Prostate gland (tissue), 2 donors: ENCODE results near the gene ADAT2. TPM values are rescaled to one million over a fixed set of nuclear protein-coding genes. Genes with fewer than 3 reads are reported as not detected.

Experiments
- DNase-seq: peaks from one replicate; pipeline ENCODE4 v3.0.0-alpha.2; 2019; ENCODE audit warnings: low spot score
- H3K27ac ChIP-seq, 2 donors: fragments of 200-600 bp; sonication (generic); 2 replicates each; pipeline ENCODE4 v1.5.1; 2017 to 2019
- H3K27me3 ChIP-seq: fragments of 200-600 bp; sonication (generic); replicated peaks from 2 replicates; pipeline ENCODE4 v1.5.1; 2019; ENCODE audit not compliant: insufficient read depth
- H3K36me3 ChIP-seq, 2 donors: fragments of 200-600 bp; sonication (generic); 1 replicate in 1 of 2; 2 replicates in 1 of 2; pipeline versions ENCODE4 v1.5.1 to v1.8.1; 2017 to 2019
- H3K4me1 ChIP-seq: fragments of 200-600 bp; sonication (generic); replicated peaks from 2 replicates; pipeline ENCODE4 v1.5.1; 2019
- H3K4me3 ChIP-seq, 2 donors: fragments of 200-600 bp; sonication (generic); 2 replicates each; pipeline ENCODE4 v1.5.1; 2017 to 2019
- H3K9me3 ChIP-seq: fragments of 200-600 bp; sonication (generic); 2 replicates; pipeline ENCODE4 v1.5.1; 2017
- POLR2A ChIP-seq: fragments of 450-650 bp; IDR thresholded peaks from one replicate; pipeline ENCODE4 v1.6.1; 2016; ENCODE audit warnings: antibody characterized with exemption, mild to moderate bottlenecking
- POLR2AphosphoS5 ChIP-seq: sonication (generic); formaldehyde crosslinking; IDR thresholded peaks from one replicate; pipeline ENCODE4 v1.6.1; 2017; ENCODE audit warnings: antibody characterized with exemption
- WGBS: methylation state at CpG from one replicate; pipeline ENCODE4 v1.1.5; 2018; 5-methylcytosine and 5-hydroxymethylcytosine counted together
- intact Hi-C: fragments of 100-400 bp; cut with DNase I; formaldehyde crosslinking; loops from one replicate; pipeline ENCODE4 v1.14.2; 2022
- total RNA-seq, 2 donors: library from RNA; depleted of rRNA; stranded (reverse); fragments of >200 nt; gene quantifications; one replicate each; pipeline ENCODE4 v1.1.0, GENCODE V29; 2016
- TF ChIP-seq, protein P1 (sequence below), 4 experiments: fragments of 200-600 bp in 2 of 4; fragments of 450-650 bp in 2 of 4; sonication (generic) in 2 of 4; IDR thresholded peaks; 1 replicate in 3 of 4; 2 replicates in 1 of 4; pipeline ENCODE4 v1.5.1; 2016 to 2019; ENCODE audit warnings: antibody characterized with exemption in 4 of 4, mild to moderate bottlenecking in 2 of 4, moderate library complexity in 2 of 4

ADAT2 gene
- total RNA-seq, 2 donors from 2014 or later: 3.2 to 4.2 TPM

GRCh38 chr6:143431226-143431625 is 19.3 kb downstream of the ADAT2 start:
- Histone ChIP-seq H3K9me3 (no peaks in the 10 kb centered on the region), H3K4me1 (no peaks in the 10 kb centered on the region), H3K36me3 (no peaks in the 10 kb centered on the region), H3K4me3 (no peak overlapping the region), H3K27ac (no peak overlapping the region), H3K27me3 (no peaks in the 10 kb centered on the region)
- 82% methylated on average over 1 of the region's 1 CpG for WGBS
- no peak for DNase-seq
- intact Hi-C loops: no loop called here
- TF ChIP-seq POLR2AphosphoS5: no peak
- TF ChIP-seq POLR2A: no peak
- TF ChIP-seq, protein P1, sequence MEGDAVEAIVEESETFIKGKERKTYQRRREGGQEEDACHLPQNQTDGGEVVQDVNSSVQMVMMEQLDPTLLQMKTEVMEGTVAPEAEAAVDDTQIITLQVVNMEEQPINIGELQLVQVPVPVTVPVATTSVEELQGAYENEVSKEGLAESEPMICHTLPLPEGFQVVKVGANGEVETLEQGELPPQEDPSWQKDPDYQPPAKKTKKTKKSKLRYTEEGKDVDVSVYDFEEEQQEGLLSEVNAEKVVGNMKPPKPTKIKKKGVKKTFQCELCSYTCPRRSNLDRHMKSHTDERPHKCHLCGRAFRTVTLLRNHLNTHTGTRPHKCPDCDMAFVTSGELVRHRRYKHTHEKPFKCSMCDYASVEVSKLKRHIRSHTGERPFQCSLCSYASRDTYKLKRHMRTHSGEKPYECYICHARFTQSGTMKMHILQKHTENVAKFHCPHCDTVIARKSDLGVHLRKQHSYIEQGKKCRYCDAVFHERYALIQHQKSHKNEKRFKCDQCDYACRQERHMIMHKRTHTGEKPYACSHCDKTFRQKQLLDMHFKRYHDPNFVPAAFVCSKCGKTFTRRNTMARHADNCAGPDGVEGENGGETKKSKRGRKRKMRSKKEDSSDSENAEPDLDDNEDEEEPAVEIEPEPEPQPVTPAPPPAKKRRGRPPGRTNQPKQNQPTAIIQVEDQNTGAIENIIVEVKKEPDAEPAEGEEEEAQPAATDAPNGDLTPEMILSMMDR (IDR thresholded peaks at IDR 0.05): no peak

DNA sequence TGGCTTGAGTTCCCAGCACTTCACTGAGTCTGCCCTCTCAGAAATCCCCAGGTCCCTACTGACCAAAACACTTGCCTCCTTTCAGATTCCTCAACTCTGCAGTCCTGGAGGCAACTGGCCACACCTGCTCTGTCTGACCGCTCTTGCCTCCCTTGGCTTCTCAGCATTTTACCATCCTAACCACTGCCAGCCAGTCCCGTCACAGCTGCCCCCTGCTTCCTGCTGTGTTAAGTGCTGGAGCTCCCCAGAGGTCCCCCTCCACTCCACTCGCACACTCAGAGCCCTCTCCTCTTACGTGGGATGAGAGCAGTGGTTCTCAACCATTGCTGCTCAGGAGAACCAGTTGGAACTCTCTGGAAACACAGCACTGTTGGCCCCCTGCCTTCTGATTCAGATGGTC is 20.5 kb downstream of the ADAT2 start:
- TF ChIP-seq POLR2A: no peak
- TF ChIP-seq, protein P1 (IDR thresholded peaks at IDR 0.05): no peak
- TF ChIP-seq POLR2AphosphoS5: no peak
- H3K36me3 ChIP-seq: no peaks in the 10 kb centered on the region
- WGBS: 96% methylated on average over 4 of the region's 4 CpGs
- DNase-seq: no peak
- no peak overlapping the region for H3K27ac ChIP-seq
- H3K9me3 ChIP-seq: no peaks in the 10 kb centered on the region
- no peaks in the 10 kb centered on the region for H3K27me3 ChIP-seq
- no peak overlapping the region for H3K4me3 ChIP-seq
- no peaks in the 10 kb centered on the region for H3K4me1 ChIP-seq
- intact Hi-C loops: loop anchor here (5.0 to 10.0 kb wide), 2 partner anchors 738 to 955 kb away; no protein-coding TSS in a partner anchor

DNA sequence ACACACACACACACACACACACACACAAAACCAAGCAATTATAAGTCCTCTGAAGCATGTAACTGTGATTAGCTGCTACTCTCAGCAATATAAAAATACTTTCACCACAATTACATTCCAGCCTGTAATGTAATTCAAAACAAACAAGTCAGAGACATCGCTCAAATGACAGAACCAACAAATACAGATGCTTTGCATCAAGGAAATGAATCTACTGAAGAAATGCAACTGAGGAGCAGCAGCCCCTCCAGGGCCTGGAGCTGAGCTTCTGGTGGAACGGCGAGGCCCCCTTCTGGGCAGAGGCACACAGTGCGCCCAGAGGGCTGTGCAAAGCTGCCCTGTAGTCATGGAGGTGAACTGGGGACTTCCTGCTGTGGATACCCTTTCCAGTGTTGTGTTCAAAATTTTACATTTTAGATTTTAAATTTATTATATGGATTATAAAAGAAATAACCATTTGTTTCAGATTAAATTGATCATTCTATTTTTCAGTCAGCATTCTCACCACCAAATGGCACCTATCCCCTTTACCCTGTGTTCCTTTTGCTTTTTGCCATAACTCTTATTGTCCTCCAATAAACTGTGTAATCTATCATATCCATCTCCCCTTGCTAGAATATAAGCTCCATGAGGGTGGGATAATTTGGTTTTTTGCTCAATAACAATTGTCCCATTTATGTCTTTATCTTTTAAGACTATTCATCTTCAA is 23.2 kb downstream of the ADAT2 start:
- H3K4me3 ChIP-seq: no peak overlapping the region
- H3K9me3 ChIP-seq: no peaks in the 10 kb centered on the region
- intact Hi-C loops: loop anchor here (5.0 to 10.0 kb wide), 2 partner anchors 735 to 952 kb away; no protein-coding TSS in a partner anchor
- no peaks in the 10 kb centered on the region for H3K36me3 ChIP-seq
- H3K27ac ChIP-seq: no peak overlapping the region
- 23% methylated on average over 4 of the region's 4 CpGs for WGBS
- no peak for TF ChIP-seq POLR2AphosphoS5
- TF ChIP-seq POLR2A: no peak
- TF ChIP-seq, protein P1 (IDR thresholded peaks at IDR 0.05): peak; percentile 60 to 87 (median 76)
- peak; percentile 58 for DNase-seq
- no peaks in the 10 kb centered on the region for H3K27me3 ChIP-seq
- no peaks in the 10 kb centered on the region for H3K4me1 ChIP-seq

GRCh38 chr6:143426026-143426425 is 24.5 kb downstream of the ADAT2 start:
- Histone ChIP-seq H3K4me1 (no peaks in the 10 kb centered on the region), H3K4me3 (no peak overlapping the region), H3K36me3 (no peaks in the 10 kb centered on the region), H3K9me3 (no peaks in the 10 kb centered on the region), H3K27ac (no peak overlapping the region), H3K27me3 (no peaks in the 10 kb centered on the region)
- WGBS: 69% methylated on average over 2 of the region's 2 CpGs
- TF ChIP-seq POLR2A (no peak), POLR2AphosphoS5 (no peak)
- TF ChIP-seq, protein P1 (IDR thresholded peaks at IDR 0.05): no peak
- intact Hi-C loops: loop anchor here (5.0 to 10.0 kb wide), 2 partner anchors 734 to 951 kb away; no protein-coding TSS in a partner anchor
- DNase-seq: no peak

GRCh38 chr6:143419526-143419925 is 31.0 kb downstream of the ADAT2 start:
- intact Hi-C loops: no loop called here
- H3K4me1 ChIP-seq: no peaks in the 10 kb centered on the region
- no peak for TF ChIP-seq POLR2AphosphoS5
- TF ChIP-seq, protein P1 (IDR thresholded peaks at IDR 0.05): no peak
- no peak for TF ChIP-seq POLR2A
- H3K9me3 ChIP-seq: no peaks in the 10 kb centered on the region
- no peaks in the 10 kb centered on the region for H3K27me3 ChIP-seq
- DNase-seq: no peak
- WGBS: 77% methylated on average over 6 of the region's 6 CpGs
- no peak overlapping the region for H3K27ac ChIP-seq
- no peaks in the 10 kb centered on the region for H3K36me3 ChIP-seq
- H3K4me3 ChIP-seq: no peak overlapping the region
